ENCODE results near the gene PTPRT.

PTPRT gene

DNA sequence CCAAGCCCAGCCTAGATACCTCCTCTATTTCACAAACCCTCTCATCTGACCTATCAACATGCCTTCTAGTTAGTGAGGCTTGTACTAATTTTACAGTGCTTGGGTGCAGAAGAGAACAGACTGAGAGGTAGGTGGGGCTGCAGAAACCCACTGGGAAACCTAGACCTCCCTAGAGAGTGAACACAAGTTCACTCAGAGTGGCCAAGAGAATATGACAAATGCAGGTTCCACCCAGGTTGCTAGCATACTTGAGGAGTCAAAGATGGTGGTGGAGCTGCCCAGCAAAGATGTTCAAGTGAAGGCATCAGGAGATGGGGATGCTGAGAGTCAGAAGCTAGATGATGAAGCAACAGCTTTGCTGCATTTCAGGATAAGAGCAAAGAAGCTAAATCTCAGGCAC is 337.0 kb downstream of the PTPRT start:
- no peak for ATAC-seq (ENCODE audit: low read depth)

DNA sequence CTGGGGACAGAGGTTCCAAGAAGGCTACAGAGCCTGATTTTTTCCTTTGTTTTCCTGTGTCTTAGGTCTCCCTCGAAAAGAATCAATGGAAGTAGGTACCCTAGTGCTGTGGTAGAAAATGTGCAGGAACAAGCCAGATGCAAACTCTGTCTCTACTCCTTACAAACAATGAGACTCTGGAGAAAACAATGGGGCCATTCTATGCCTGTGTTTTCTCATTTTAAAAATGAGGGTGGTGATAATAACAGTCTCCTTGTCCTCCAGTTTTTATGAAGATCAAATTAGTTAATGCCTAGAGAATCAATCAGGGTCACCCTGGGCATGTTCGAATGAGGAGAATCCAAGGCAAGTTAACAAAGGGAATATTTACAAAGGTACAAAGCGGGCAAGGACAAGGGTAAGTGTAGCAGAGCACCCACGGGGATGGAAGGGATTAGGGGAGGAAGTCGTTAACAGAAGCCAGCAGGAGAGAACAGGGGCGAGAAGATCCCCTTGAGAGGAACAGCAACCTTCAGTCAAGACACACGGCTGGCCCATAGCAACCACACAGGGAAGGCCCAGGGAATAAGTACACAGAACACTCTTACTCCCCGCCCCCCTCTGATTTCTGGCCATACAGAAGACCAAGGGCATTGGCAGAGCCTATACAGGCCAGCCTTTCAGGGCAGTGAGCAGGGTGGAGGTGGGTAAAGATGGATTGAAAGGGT is 342.8 kb downstream of the PTPRT start:
- ATAC-seq (ENCODE audit: low read depth) (no peak), DNase-seq (ENCODE audit: low spot score in 2 of 2) (no peak)
- no peaks in the 10 kb centered on the region for H3K36me3 Mint-ChIP-seq
- H3K27ac Mint-ChIP-seq = no peak overlapping the region
- H3K4me3 Mint-ChIP-seq = no peak overlapping the region
- H3K4me1 Mint-ChIP-seq = no peaks in the 10 kb centered on the region
- H3K9me3 Mint-ChIP-seq = peaks cover 8% of the 10 kb centered on the region
- H3K27me3 Mint-ChIP-seq = no peaks in the 10 kb centered on the region

More for the DNA sequence above, 337.0 kb downstream of the PTPRT start:
- no peak for DNase-seq (ENCODE audit: low spot score in 2 of 2)
- Mint-ChIP-seq H3K36me3 (no peaks in the 10 kb centered on the region), H3K9me3 (peaks cover 6% of the 10 kb centered on the region), H3K27me3 (no peaks in the 10 kb centered on the region), H3K27ac (no peak overlapping the region), H3K4me3 (no peak overlapping the region), H3K4me1 (no peaks in the 10 kb centered on the region)

DNA sequence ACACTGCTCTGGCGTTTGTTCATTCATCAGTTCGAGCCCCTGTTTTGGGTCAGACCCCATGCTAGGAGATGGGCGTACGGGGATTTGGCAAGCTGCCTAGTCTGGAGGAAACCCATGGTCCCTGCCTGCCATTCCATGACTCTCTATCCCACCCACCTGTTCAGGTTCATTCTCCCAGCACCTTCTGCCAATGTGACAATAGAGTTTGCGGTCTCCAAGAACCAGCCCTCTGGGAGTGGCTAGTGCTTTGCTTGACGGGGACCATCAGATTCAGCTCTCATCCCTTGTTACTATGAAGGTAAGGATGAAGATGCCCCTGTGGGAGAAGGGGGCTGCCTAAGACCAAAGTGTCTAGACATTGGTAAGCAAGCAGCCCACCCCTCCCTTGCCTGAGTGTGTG is 345.0 kb downstream of the PTPRT start:
- H3K4me1 Mint-ChIP-seq = no peaks in the 10 kb centered on the region
- H3K9me3 Mint-ChIP-seq = peaks cover 7% of the 10 kb centered on the region
- no peak overlapping the region for H3K4me3 Mint-ChIP-seq
- DNase-seq (ENCODE audit: low spot score in 2 of 2) (no peak), ATAC-seq (ENCODE audit: low read depth) (no peak)
- no peaks in the 10 kb centered on the region for H3K27me3 Mint-ChIP-seq
- H3K36me3 Mint-ChIP-seq = no peaks in the 10 kb centered on the region
- no peak overlapping the region for H3K27ac Mint-ChIP-seq

DNA sequence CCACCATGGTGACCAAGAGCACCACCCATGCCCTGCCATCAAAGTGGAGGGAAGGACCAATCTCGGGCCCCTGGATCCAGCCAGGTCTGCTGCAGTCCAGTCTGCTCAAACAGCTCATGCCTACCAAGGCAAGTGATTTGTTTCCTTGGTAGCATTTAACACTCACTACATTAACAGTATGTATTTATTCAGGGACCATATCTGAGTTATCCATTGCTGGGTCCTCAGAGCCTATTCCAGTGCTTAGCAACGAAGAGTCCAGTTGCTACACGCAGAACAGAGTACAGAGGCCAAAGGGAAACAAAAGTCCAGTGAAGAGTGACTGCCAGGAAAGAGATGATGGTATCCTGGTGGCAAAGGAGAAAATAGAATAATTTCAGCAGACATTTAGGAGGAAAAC is 352.2 kb downstream of the PTPRT start:
- peaks cover 6% of the 10 kb centered on the region for H3K9me3 Mint-ChIP-seq
- H3K4me3 Mint-ChIP-seq = no peak overlapping the region
- no peaks in the 10 kb centered on the region for H3K4me1 Mint-ChIP-seq
- ATAC-seq (ENCODE audit: low read depth) (no peak), DNase-seq (ENCODE audit: low spot score in 2 of 2) (no peak)
- no peak overlapping the region for H3K27ac Mint-ChIP-seq
- H3K27me3 Mint-ChIP-seq = no peaks in the 10 kb centered on the region
- no peaks in the 10 kb centered on the region for H3K36me3 Mint-ChIP-seq

DNA sequence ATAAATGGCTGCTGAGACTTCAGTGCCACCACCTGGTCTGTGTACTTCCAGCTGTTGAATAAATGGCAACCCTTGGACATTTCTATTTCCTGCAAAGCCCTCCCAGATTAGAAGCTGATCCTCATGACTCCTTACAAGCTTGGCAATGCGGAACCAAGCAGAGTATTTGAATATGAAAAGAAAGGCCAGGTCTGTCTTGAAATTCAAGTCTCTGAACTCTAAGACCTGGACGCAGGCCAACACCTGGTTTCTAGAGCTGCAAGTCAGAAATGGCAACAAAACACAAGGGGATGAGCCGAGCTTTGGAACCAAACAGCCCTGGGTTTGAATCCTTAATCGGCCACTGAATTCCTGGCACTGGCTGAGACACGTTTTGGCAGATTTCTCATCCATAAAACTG is 353.4 kb downstream of the PTPRT start:
- no peaks in the 10 kb centered on the region for H3K4me1 Mint-ChIP-seq
- no peak for DNase-seq (ENCODE audit: low spot score in 2 of 2)
- no peaks in the 10 kb centered on the region for H3K36me3 Mint-ChIP-seq
- no peaks in the 10 kb centered on the region for H3K27me3 Mint-ChIP-seq
- no peak for ATAC-seq (ENCODE audit: low read depth)
- H3K27ac Mint-ChIP-seq = no peak overlapping the region
- H3K9me3 Mint-ChIP-seq = peaks cover 6% of the 10 kb centered on the region
- no peak overlapping the region for H3K4me3 Mint-ChIP-seq

DNA sequence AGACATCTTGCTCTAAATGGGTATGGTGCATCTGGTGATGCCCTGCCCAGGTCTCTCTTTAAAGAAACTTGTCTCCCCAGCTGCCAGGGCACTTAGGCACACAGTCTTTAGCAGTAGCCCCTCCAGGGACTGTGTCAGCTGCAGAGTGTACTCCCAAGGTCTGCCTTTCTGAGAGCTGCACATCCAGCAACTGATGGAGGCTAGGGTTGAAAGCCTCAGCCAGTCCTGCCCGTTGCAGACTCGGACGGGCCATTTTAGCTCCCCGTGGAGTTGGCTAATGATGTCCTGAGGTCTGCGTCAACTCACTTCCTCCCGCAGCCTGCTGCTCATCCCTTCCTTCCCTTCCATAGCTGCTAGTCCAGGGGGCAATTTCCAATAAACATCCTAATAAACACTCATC is 381.8 kb downstream of the PTPRT start:
- H3K27me3 Mint-ChIP-seq = no peaks in the 10 kb centered on the region
- no peak overlapping the region for H3K4me3 Mint-ChIP-seq
- ATAC-seq (ENCODE audit: low read depth) (no peak), DNase-seq (ENCODE audit: low spot score in 2 of 2) (no peak)
- H3K4me1 Mint-ChIP-seq = no peaks in the 10 kb centered on the region
- H3K27ac Mint-ChIP-seq = no peak overlapping the region
- peaks cover 1% of the 10 kb centered on the region for H3K9me3 Mint-ChIP-seq
- H3K36me3 Mint-ChIP-seq = no peaks in the 10 kb centered on the region

DNA sequence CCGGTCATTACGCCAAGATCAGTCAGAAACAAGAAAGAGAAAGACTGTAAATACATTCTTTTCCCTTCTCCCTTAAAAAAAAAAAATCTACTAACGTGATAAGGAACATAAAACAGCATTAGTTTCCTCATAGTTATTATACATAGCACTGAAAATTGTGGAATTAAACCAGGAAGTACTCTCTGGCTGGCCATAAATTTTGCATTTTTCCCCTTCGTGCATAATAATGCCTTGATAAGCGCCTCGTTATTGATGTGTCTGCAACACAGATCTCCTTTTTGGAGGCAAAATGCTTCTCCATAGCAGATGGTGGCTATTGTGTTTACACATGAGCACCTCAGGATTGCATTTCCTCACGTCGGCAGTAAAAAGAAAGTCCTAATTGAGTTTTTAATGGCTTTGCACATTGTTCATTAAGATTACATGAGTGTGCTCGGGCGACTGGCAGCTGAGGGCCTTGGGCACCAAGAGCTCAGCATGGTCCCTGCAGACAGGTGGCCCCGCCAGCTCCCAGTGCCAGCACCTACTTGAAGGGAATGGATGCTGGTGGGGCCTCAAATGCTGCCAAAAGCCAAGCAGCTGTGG is 394.5 kb downstream of the PTPRT start:
- H3K4me1 Mint-ChIP-seq = no peaks in the 10 kb centered on the region
- no peak overlapping the region for H3K4me3 Mint-ChIP-seq
- H3K27me3 Mint-ChIP-seq = no peaks in the 10 kb centered on the region
- ATAC-seq (ENCODE audit: low read depth) (no peak), DNase-seq (ENCODE audit: low spot score in 2 of 2) (no peak)
- H3K36me3 Mint-ChIP-seq = no peaks in the 10 kb centered on the region
- H3K27ac Mint-ChIP-seq = no peak overlapping the region
- peaks cover 10% of the 10 kb centered on the region for H3K9me3 Mint-ChIP-seq

DNA sequence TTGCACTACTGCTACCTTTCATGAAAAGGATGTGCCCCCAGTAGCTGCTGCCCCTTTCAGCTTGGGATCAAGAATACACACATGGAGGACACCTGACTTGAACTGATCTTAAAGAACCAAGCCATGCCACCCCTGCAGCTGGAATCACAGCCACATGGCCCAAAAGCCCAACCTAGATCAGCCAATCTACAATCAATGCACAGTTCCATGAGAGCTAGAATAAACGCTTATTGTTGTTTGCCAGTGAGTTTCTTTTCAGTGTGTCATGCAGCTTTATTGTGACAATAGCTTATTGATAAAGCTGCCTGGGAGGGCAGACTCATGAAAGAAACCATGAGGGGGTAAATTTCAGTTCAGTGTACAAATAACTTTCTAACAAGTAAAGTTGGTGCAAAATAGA is 397.7 kb downstream of the PTPRT start:
- no peak overlapping the region for H3K4me3 Mint-ChIP-seq
- DNase-seq (ENCODE audit: low spot score in 2 of 2) = no peak
- no peaks in the 10 kb centered on the region for H3K4me1 Mint-ChIP-seq
- peaks cover under 1% of the 10 kb centered on the region for H3K9me3 Mint-ChIP-seq
- H3K27me3 Mint-ChIP-seq = no peaks in the 10 kb centered on the region
- no peak for ATAC-seq (ENCODE audit: low read depth)
- no peaks in the 10 kb centered on the region for H3K36me3 Mint-ChIP-seq
- H3K27ac Mint-ChIP-seq = no peak overlapping the region

DNA sequence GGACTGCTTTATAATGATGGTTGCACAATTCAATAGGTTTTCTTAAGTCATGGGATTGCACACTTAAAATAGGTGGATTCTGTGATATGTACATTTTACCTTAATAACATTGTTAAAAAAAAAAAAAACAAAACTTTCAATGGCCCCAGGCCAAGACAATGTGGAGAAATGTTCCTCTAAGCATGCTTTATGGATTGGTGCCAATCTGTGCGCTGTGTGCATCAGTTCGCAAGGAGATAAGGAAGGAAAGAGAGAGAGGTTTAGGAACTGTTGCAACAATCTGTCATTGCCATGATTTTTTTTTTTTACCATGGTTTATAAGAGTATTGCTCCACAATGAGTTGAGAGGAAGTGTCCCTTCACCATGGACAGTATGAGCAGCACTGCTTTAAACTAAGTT is 399.6 kb downstream of the PTPRT start:
- H3K27ac Mint-ChIP-seq = no peak overlapping the region
- no peaks in the 10 kb centered on the region for H3K36me3 Mint-ChIP-seq
- H3K9me3 Mint-ChIP-seq = peaks cover 3% of the 10 kb centered on the region
- ATAC-seq (ENCODE audit: low read depth) (no peak), DNase-seq (ENCODE audit: low spot score in 2 of 2) (no peak)
- no peaks in the 10 kb centered on the region for H3K27me3 Mint-ChIP-seq
- no peaks in the 10 kb centered on the region for H3K4me1 Mint-ChIP-seq
- no peak overlapping the region for H3K4me3 Mint-ChIP-seq

DNA sequence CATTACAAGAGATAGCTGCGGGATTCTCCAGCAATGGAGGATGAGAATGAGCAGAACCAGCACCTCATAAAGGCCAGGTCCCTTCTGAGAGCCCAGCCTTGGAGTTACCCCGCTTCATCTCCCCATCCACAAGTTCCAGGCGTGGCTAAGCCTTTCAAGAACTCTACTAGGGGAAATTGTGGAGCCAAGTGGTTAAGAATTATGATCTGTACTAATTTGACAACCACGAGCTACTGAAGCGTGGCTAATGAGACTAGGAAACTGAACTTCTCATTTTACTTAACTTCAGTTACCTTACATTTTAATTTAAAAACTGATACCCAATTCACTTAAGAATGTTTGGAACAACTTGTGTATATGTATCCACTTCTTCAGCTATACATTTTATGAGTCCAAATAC is 401.0 kb downstream of the PTPRT start:
- ATAC-seq (ENCODE audit: low read depth) = no peak
- H3K27me3 Mint-ChIP-seq = no peaks in the 10 kb centered on the region
- no peak overlapping the region for H3K27ac Mint-ChIP-seq
- H3K9me3 Mint-ChIP-seq = peaks cover 3% of the 10 kb centered on the region
- no peak overlapping the region for H3K4me3 Mint-ChIP-seq
- no peaks in the 10 kb centered on the region for H3K4me1 Mint-ChIP-seq
- no peaks in the 10 kb centered on the region for H3K36me3 Mint-ChIP-seq
- no peak for DNase-seq (ENCODE audit: low spot score in 2 of 2)

DNA sequence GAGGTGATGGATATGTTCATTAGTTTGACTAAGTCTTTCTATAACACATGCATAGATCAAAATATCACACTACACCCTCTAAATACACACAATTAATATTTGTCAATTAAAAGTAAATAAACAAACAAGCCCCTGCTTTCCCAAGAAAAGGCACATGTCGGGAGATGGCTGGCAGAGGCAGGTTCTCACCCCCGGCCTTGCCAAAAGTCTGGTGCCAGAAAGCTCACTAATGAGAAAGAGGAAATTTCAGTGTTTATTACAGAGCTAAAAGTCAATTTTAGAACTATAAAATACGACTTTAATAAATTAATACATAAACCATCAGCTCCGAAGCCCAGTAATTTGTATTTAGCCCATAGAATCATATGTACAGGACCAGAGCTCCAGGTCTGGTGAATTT is 404.7 kb downstream of the PTPRT start:
- H3K9me3 Mint-ChIP-seq = peaks cover 11% of the 10 kb centered on the region
- ATAC-seq (ENCODE audit: low read depth) = no peak
- H3K4me1 Mint-ChIP-seq = no peaks in the 10 kb centered on the region
- no peaks in the 10 kb centered on the region for H3K36me3 Mint-ChIP-seq
- no peaks in the 10 kb centered on the region for H3K27me3 Mint-ChIP-seq
- no peak overlapping the region for H3K4me3 Mint-ChIP-seq
- DNase-seq (ENCODE audit: low spot score in 2 of 2) = no peak
- no peak overlapping the region for H3K27ac Mint-ChIP-seq

DNA sequence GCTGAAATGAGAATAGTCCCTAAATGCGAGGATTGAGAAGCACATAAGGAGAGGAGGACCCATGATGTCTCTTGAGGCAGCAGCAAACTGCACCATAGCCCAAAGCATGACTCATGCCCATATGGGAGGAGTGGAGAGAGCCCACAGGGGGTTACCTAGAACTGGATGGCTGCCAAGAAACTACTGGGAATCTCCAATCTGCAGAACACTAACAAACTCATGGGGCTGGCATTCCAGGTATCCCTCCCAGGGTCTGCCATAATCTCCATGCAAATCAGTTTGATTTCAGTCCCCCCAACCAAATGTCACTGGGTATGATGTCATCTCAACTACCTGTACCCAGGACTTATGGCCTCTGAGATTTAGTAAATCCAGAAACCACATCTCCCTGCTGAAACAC is 410.5 kb downstream of the PTPRT start:
- Mint-ChIP-seq H3K4me3 (no peak overlapping the region), H3K27ac (no peak overlapping the region), H3K27me3 (no peaks in the 10 kb centered on the region), H3K9me3 (peaks cover 9% of the 10 kb centered on the region), H3K36me3 (no peaks in the 10 kb centered on the region), H3K4me1 (no peaks in the 10 kb centered on the region)
- no peak for DNase-seq (ENCODE audit: low spot score in 2 of 2)
- no peak for ATAC-seq (ENCODE audit: low read depth)

DNA sequence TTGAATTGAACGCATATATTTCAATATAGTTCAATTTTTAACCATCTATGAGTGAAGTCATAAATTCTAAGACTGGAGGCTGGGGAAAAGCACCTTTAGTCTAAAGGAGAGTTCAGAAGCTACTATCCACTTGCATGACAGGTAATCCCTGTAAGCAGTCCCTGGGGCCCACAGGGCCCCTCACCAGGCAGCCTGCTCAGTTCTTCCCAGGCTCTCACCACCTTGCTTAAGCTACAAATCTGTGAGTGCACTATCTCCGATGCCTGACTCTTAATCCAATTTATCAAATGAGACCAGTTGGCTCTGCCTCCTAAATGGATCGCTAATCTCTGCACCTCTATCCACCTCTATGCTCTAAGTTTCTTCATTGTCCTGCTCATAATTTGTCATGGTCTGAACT is 413.8 kb downstream of the PTPRT start:
- H3K27ac Mint-ChIP-seq = no peak overlapping the region
- H3K4me1 Mint-ChIP-seq = no peaks in the 10 kb centered on the region
- no peak for DNase-seq (ENCODE audit: low spot score in 2 of 2)
- no peaks in the 10 kb centered on the region for H3K27me3 Mint-ChIP-seq
- H3K4me3 Mint-ChIP-seq = no peak overlapping the region
- ATAC-seq (ENCODE audit: low read depth) = no peak
- no peaks in the 10 kb centered on the region for H3K36me3 Mint-ChIP-seq
- peaks cover under 1% of the 10 kb centered on the region for H3K9me3 Mint-ChIP-seq

DNA sequence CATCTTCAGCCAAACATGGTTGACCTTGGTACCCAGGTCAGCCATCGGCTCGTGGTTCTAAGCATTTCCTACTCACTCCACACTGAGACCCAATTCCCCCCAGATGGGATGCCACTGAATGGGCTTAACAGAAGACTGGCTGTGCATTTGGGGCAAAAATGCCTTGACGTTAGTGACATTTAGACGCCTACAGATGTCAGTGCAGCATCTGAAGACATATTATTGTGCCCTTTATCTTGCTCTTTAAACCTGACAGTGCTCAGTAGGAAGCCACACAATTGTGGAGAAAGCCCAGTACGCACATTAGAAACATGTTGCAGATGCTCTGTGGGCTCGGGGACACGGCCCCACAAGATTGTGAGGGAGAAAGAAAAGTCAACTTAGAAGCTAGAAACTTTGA is 414.7 kb downstream of the PTPRT start:
- H3K9me3 Mint-ChIP-seq = no peaks in the 10 kb centered on the region
- DNase-seq (ENCODE audit: low spot score in 2 of 2) (no peak), ATAC-seq (ENCODE audit: low read depth) (no peak)
- H3K36me3 Mint-ChIP-seq = no peaks in the 10 kb centered on the region
- H3K4me3 Mint-ChIP-seq = no peak overlapping the region
- H3K4me1 Mint-ChIP-seq = no peaks in the 10 kb centered on the region
- no peaks in the 10 kb centered on the region for H3K27me3 Mint-ChIP-seq
- no peak overlapping the region for H3K27ac Mint-ChIP-seq

DNA sequence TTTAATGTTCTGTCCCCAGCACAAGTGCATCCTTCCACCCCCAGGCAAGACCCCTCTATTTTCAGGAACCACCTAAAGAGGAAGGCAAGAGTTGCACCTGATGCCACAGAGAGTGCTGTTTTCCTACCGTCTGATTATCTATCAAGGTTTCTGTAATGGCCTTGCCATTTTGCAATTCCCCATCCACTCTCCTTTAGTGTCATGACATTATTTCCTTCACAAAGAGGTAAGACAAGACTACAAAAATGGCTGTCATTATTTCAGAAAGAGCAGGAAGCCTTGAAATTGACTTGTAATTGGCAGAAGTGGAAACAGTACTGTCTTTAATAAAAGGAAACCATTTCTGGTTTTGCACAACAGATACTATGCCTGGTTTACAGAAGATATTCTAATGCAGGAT is 426.7 kb downstream of the PTPRT start:
- DNase-seq (ENCODE audit: low spot score in 2 of 2) (no peak), ATAC-seq (ENCODE audit: low read depth) (no peak)
- Mint-ChIP-seq H3K27ac (no peak overlapping the region), H3K9me3 (peaks cover 7% of the 10 kb centered on the region), H3K4me3 (no peak overlapping the region), H3K4me1 (no peaks in the 10 kb centered on the region), H3K36me3 (no peaks in the 10 kb centered on the region), H3K27me3 (no peaks in the 10 kb centered on the region)
